ENCODE data around the gene ZNF428.

DNA sequence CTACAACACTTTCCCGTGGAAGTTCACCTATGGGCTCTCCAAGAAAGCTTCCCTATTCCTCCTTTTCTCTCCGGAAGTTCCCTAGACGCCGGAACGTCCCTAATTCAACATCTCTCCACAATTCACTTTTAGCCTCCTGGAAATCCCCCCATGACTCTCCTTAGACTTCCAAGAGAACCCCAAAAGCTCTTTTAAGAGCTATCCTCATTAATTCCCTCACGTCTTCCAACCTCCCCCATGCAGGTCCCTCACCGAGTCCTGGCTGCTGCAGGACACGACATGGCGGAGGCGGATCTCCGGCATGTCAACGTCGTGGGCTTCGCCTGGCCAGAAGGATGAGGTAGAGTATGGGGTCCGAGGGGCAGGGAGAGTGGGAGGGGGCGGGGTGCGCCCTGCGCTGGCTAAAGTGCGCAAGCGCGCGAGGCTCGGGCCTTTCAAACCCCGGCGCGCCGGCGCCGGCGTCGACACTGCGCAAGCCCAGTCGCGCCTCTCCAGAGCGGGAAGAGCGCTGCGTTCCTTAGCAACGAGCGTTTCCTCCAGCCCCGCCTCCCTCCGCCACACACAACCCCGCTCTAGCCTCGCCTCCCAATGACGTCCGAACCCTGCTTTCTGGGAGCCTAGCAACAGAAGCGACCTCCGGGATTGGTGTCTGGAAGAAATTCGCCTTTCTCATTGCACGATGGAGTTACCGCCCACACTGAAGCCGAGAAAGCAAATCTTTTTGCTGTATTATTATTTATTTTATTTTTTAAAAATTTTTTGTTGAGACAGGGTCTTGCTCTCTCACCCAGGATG is 44.1 kb downstream of the ZNF428 start, which contains the start of the genes PINLYP and XRCC1:
- TF ChIP-seq, protein P1, sequence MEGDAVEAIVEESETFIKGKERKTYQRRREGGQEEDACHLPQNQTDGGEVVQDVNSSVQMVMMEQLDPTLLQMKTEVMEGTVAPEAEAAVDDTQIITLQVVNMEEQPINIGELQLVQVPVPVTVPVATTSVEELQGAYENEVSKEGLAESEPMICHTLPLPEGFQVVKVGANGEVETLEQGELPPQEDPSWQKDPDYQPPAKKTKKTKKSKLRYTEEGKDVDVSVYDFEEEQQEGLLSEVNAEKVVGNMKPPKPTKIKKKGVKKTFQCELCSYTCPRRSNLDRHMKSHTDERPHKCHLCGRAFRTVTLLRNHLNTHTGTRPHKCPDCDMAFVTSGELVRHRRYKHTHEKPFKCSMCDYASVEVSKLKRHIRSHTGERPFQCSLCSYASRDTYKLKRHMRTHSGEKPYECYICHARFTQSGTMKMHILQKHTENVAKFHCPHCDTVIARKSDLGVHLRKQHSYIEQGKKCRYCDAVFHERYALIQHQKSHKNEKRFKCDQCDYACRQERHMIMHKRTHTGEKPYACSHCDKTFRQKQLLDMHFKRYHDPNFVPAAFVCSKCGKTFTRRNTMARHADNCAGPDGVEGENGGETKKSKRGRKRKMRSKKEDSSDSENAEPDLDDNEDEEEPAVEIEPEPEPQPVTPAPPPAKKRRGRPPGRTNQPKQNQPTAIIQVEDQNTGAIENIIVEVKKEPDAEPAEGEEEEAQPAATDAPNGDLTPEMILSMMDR (IDR thresholded peaks at IDR 0.05) = no peak
- TF ChIP-seq EP300 (IDR thresholded peaks at IDR 0.05) = no peak

All from ovary (tissue), 3 donors.